Peyer's patch (tissue), 4 donors: ENCODE measurements around the gene PDXP.

Source experiments
- CTCF ChIP-seq, 6 experiments: fragments of 450-650 bp in 4 of 6; fragments of 200-600 bp in 2 of 6; sonication (generic) in 1 of 6; IDR thresholded peaks; one replicate each; pipeline ENCODE4 v1.5.1; 2017 to 2019; ENCODE audit warnings: antibody characterized with exemption in 6 of 6, mild to moderate bottlenecking in 3 of 6, moderate library complexity in 1 of 6
- POLR2A ChIP-seq, 2 donors: fragments of 450-650 bp; IDR thresholded peaks; one replicate each; pipeline ENCODE4 v1.5.1; 2017; ENCODE audit warnings: antibody characterized with exemption in 2 of 2, mild to moderate bottlenecking in 2 of 2, moderate library complexity in 2 of 2

- TF ChIP-seq CTCF (IDR thresholded peaks at IDR 0.05) = no peak
- TF ChIP-seq POLR2A (IDR thresholded peaks at IDR 0.05) = no peak
Measured at GRCh38 chr22:37681001-37681424, 22.5 kb downstream of the PDXP start.
